B cell (primary cell): ENCODE results near the gene SAC3D1. TPM values are rescaled to one million over a fixed set of nuclear protein-coding genes. Genes with fewer than 3 reads are reported as not detected.

Source experiments
- ATAC-seq: fragments of 200-7000 bp; cut with Tn5 transposase; one replicate; pipeline ENCODE4 v1.10.0; 2021; ENCODE audit warnings: low read depth, mild to moderate bottlenecking, moderate number of reproducible peaks, moderate library complexity
- CTCF ChIA-PET: fragments of 350-600 bp; sonication (Branson Sonifier 250); formaldehyde crosslinking; loops from one replicate; lab custom pipeline; 2021; ENCODE audit warnings: antibody characterized with exemption, inconsistent platforms; lab: Charles Lee
- POLR2A ChIA-PET: fragments of 350-600 bp; sonication (Branson Sonifier 250); formaldehyde crosslinking; loops from one replicate; lab custom pipeline; 2021; ENCODE audit warnings: antibody characterized with exemption; lab: Charles Lee
- DNase-seq: peaks from one replicate; pipeline ENCODE4 v3.0.0; 2013
- H2AFZ ChIP-seq: 2 replicates; pipeline ENCODE4 v1.6.1; 2012; ENCODE audit warnings: mild to moderate bottlenecking, low read depth, low read length; ENCODE audit not compliant: insufficient read depth, poor library complexity, severe bottlenecking
- H3K27ac ChIP-seq, 2 donors: 1 replicate in 1 of 2; 2 replicates in 1 of 2; pipeline ENCODE4 v1.5.1; 2012 to 2013; ENCODE audit warnings: low read length in 2 of 2, mild to moderate bottlenecking in 2 of 2, moderate library complexity in 1 of 2
- H3K27me3 ChIP-seq, 4 experiments: fragments of 200-600 bp in 1 of 4; sonication (generic) in 1 of 4; replicated peaks in 1 of 4; 1 replicate in 2 of 4; 2 replicates in 2 of 4; pipeline versions ENCODE4 v1.6.1 to v1.7.0; 2013 to 2016; ENCODE audit warnings: low read length in 3 of 4, mild to moderate bottlenecking in 2 of 4, mixed read lengths in 1 of 4, moderate library complexity in 1 of 4; ENCODE audit not compliant: insufficient read depth in 4 of 4, control insufficient read depth in 3 of 4; ENCODE audit errors: control extremely low read depth in 1 of 4
- H3K36me3 ChIP-seq, 2 experiments: replicated peaks in 1 of 2; 1 replicate in 1 of 2; 2 replicates in 1 of 2; pipeline versions ENCODE4 v1.6.1 to v1.7.1; 2013; ENCODE audit warnings: low read length in 1 of 2; ENCODE audit not compliant: insufficient read depth in 2 of 2, control insufficient read depth in 1 of 2; ENCODE audit errors: control extremely low read depth in 1 of 2, extremely low read depth in 1 of 2
- H3K4me1 ChIP-seq, 2 donors: fragments of 200-600 bp in 1 of 2; sonication (generic) in 1 of 2; 1 replicate in 1 of 2; 2 replicates in 1 of 2; pipeline versions ENCODE4 v1.5.1 to v1.6.1; 2013 to 2017; ENCODE audit warnings: low read length in 2 of 2; ENCODE audit not compliant: control insufficient read depth in 2 of 2, insufficient read depth in 2 of 2
- H3K4me2 ChIP-seq: replicated peaks from 2 replicates; pipeline ENCODE3; 2012; ENCODE audit warnings: mild to moderate bottlenecking, low read depth, low read length; ENCODE audit not compliant: poor library complexity, severe bottlenecking
- H3K4me3 ChIP-seq, 5 experiments: fragments of 200-600 bp in 1 of 5; sonication (generic) in 1 of 5; 1 replicate in 3 of 5; 2 replicates in 2 of 5; pipeline versions ENCODE4 v1.5.1 to v1.7.0; 2011 to 2016; ENCODE audit warnings: low read length in 4 of 5, mild to moderate bottlenecking in 4 of 5, low read depth in 2 of 5, control low read depth in 1 of 5, moderate library complexity in 1 of 5; ENCODE audit not compliant: insufficient read depth in 1 of 5; ENCODE audit errors: control extremely low read depth in 1 of 5, extremely low read depth in 1 of 5
- H3K79me2 ChIP-seq: fragments of 200-600 bp; sonication (generic); one replicate; pipeline ENCODE4 v1.6.0; 2016; ENCODE audit warnings: low read length; ENCODE audit not compliant: control insufficient read depth, insufficient read depth
- H3K9ac ChIP-seq: fragments of 200-600 bp; sonication (generic); 2 replicates; pipeline ENCODE4 v1.6.1; 2017; ENCODE audit warnings: mild to moderate bottlenecking, low read length, moderate library complexity
- H3K9me3 ChIP-seq, 3 donors: one replicate each; pipeline versions ENCODE4 v1.6.1 to v1.7.1; 2013; ENCODE audit warnings: low read length in 2 of 3; ENCODE audit not compliant: control insufficient read depth in 2 of 3, insufficient read depth in 1 of 3; ENCODE audit errors: control extremely low read depth in 1 of 3
- H4K20me1 ChIP-seq: 2 replicates; pipeline ENCODE4 v1.6.0; 2012; ENCODE audit warnings: mild to moderate bottlenecking, low read length; ENCODE audit not compliant: insufficient read depth, control insufficient read depth, poor library complexity, severe bottlenecking
- H3K27ac Mint-ChIP-seq: one replicate; pipeline ENCODE4 v1.8.0; 2021; ENCODE audit warnings: mixed read lengths
- H3K27me3 Mint-ChIP-seq: one replicate; pipeline ENCODE4 v1.8.0; 2021; ENCODE audit warnings: mixed read lengths
- H3K4me1 Mint-ChIP-seq: one replicate; pipeline ENCODE4 v1.8.0; 2021; ENCODE audit warnings: mixed read lengths
- H3K4me3 Mint-ChIP-seq: one replicate; pipeline ENCODE4 v1.8.0; 2021; ENCODE audit warnings: mixed read lengths
- H3K9me3 Mint-ChIP-seq: one replicate; pipeline ENCODE4 v1.8.0; 2022; ENCODE audit warnings: mixed read lengths; ENCODE audit not compliant: insufficient read depth
- EZH2 ChIP-seq: IDR thresholded peaks from 2 replicates; pipeline ENCODE4 v1.6.1; 2012; ENCODE audit warnings: borderline replicate concordance, low read depth, mild to moderate bottlenecking, moderate library complexity, low read length; ENCODE audit not compliant: insufficient read depth, poor library complexity, severe bottlenecking
- WGBS: methylation state at CpG from one replicate; pipeline ENCODE4 v1.1.5; 2013; ENCODE audit warnings: missing lambda C conversion rate; ENCODE audit not compliant: insufficient coverage; 5-methylcytosine and 5-hydroxymethylcytosine counted together
- intact Hi-C: fragments of 100-400 bp; cut with micrococcal nuclease; formaldehyde crosslinking; loops from one replicate; pipeline ENCODE4 v1.10.0; 2022
- polyA minus RNA-seq: library from RNA; depleted of rRNA, polyadenylated mRNA; stranded (reverse); fragments of >200 nt; gene quantifications from 2 replicates; pipeline ENCODE4 v1.2.3, GENCODE V29; 2012
- polyA plus RNA-seq: library from polyadenylated mRNA; depleted of rRNA; stranded (reverse); fragments of >200 nt; gene quantifications from 2 replicates; pipeline ENCODE4 v1.2.3, GENCODE V29; 2012
- total RNA-seq, 2 donors: library from RNA; stranded (reverse); fragments of 120-200 nt in 1 of 2; gene quantifications; 1 replicate in 1 of 2; 2 replicates in 1 of 2; pipeline versions ENCODE4 v1.2.3 to v1.2.4, GENCODE V29; 2013 to 2022
- TF ChIP-seq, protein P1 (sequence below): fragments of 200-600 bp; IDR thresholded peaks from one replicate; pipeline ENCODE4 v1.8.0; 2022; ENCODE audit warnings: antibody characterized with exemption, mild to moderate bottlenecking

SAC3D1 gene
- total RNA-seq (5.9 and 7.5 TPM in 2 replicates), polyA plus RNA-seq (2.4 and 6.0 TPM in 2 replicates), polyA minus RNA-seq (8.1 and 9.1 TPM in 2 replicates)
- 3.4 TPM for total RNA-seq (2013)

DNA sequence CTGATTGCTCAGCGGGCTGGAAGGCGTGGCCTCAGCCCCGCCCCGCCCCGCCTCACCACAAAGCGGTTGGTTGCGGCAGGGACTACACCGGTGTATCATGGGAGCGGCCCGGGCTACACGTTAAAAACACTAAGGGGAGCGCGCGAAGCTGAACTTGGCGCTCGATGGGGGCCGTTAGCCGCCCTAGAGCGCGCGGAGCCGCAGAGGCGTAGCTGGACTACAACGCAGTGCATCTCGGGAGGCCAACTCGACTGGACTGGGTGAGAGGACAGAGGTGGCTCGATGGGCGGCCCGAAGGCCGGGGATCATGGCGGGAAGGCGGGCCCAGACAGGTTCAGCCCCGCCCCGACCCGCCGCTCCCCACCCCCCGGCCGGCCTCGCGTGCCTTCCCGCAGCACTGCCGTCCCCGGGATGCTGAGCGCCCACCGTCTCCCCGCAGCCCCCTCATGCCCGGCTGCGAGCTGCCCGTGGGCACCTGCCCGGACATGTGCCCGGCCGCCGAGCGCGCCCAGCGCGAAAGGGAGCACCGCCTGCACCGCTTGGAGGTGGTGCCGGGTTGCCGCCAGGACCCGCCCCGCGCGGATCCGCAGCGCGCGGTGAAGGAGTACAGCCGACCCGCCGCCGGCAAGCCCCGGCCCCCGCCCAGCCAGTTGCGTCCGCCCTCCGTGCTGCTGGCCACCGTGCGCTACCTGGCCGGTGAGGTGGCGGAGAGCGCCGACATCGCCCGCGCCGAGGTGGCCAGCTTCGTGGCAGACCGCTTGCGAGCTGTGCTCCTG is at the start of gene SAC3D1:
Gene SAC3D1 (plus strand): TSS at position 364 of the 776 bp plus-strand sequence. CDS start 83 bp downstream, at position 447.
- DNase-seq = peak; percentile 92
- peak within 1 kb of the TSS; percentile 73 for H3K9ac ChIP-seq
- intact Hi-C loops = loop anchor here (1.0 to 10.0 kb wide), 8 partner anchors 14 to 484 kb away; partner anchors contain the start of genes ARL2, ATG2A, CDCA5 and PPP2R5B
- peaks cover 0 to 17% of the 10 kb centered on the region in 2 experiments for H3K36me3 ChIP-seq
- H3K4me3 ChIP-seq = peak within 1 kb of the TSS; percentile 50 to 80 (median 75)
- Mint-ChIP-seq H3K4me3 (peak within 1 kb of the TSS; percentile 95), H3K9me3 (no peaks in the 10 kb centered on the region), H3K4me1 (peaks cover 14% of the 10 kb centered on the region), H3K27ac (peak within 1 kb of the TSS; percentile 96), H3K27me3 (no peaks in the 10 kb centered on the region)
- no peaks in the 10 kb centered on the region for H3K9me3 ChIP-seq
- no peak for TF ChIP-seq EZH2
- TF ChIP-seq, protein P1, sequence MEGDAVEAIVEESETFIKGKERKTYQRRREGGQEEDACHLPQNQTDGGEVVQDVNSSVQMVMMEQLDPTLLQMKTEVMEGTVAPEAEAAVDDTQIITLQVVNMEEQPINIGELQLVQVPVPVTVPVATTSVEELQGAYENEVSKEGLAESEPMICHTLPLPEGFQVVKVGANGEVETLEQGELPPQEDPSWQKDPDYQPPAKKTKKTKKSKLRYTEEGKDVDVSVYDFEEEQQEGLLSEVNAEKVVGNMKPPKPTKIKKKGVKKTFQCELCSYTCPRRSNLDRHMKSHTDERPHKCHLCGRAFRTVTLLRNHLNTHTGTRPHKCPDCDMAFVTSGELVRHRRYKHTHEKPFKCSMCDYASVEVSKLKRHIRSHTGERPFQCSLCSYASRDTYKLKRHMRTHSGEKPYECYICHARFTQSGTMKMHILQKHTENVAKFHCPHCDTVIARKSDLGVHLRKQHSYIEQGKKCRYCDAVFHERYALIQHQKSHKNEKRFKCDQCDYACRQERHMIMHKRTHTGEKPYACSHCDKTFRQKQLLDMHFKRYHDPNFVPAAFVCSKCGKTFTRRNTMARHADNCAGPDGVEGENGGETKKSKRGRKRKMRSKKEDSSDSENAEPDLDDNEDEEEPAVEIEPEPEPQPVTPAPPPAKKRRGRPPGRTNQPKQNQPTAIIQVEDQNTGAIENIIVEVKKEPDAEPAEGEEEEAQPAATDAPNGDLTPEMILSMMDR = no peak
- H3K4me2 ChIP-seq = peak within 1 kb of the TSS; percentile 96
- CTCF ChIA-PET = interaction anchor here (0.5 to 2.3 kb wide), 9 partner anchors 9 to 1222 kb away, joined by 3 to 17 read pairs (median 4); partner anchors contain the start of genes ARL2, CDCA5, SNX15 and VPS51
- no peaks in the 10 kb centered on the region for H4K20me1 ChIP-seq
- H3K4me1 ChIP-seq = peaks cover 7 to 22% of the 10 kb centered on the region in 2 donors
- POLR2A ChIA-PET = interaction anchor here (0.5 to 1.4 kb wide), 9 partner anchors 14 to 1153 kb away, joined by 3 to 9 read pairs (median 4); partner anchors contain the start of genes FAU, MRPL49, SNX15 and TM7SF2
- under 1% methylated on average over 91 of the region's 91 CpGs for WGBS
- peak within 1 kb of the TSS; percentile 67 to 72 for H3K27ac ChIP-seq
- peak; percentile 94 for ATAC-seq
- no peaks in the 10 kb centered on the region for H3K27me3 ChIP-seq
- peak within 1 kb of the TSS; percentile 90 for H2AFZ ChIP-seq
- H3K79me2 ChIP-seq = peaks cover 11% of the 10 kb centered on the region
